AG20443 (cell line): Measurements from ENCODE around the gene LGALS1.

Experiments used
- DNase-seq: peaks from one replicate; pipeline ENCODE4 v3.0.0; 2012; ENCODE audit warnings: low spot score, mixed read lengths

LGALS1 gene

GRCh38 chr22:37725551-37726240 is 50.3 kb downstream of the LGALS1 start:
- DNase-seq: no peak

GRCh38 chr22:37726241-37726887 is 50.9 kb downstream of the LGALS1 start:
- DNase-seq: peak; percentile 81

GRCh38 chr22:37728620-37729019 is 53.2 kb downstream of the LGALS1 start:
- no peak for DNase-seq
